ENCODE measurements around the gene CLIC1. TPM values are rescaled to one million over a fixed set of nuclear protein-coding genes. Genes with fewer than 3 reads are reported as not detected.

Gene CLIC1
- polyA plus RNA-seq, 2 of the 4 experiments (the other 2 are of a cell fraction) = 249 to 346 TPM

DNA sequence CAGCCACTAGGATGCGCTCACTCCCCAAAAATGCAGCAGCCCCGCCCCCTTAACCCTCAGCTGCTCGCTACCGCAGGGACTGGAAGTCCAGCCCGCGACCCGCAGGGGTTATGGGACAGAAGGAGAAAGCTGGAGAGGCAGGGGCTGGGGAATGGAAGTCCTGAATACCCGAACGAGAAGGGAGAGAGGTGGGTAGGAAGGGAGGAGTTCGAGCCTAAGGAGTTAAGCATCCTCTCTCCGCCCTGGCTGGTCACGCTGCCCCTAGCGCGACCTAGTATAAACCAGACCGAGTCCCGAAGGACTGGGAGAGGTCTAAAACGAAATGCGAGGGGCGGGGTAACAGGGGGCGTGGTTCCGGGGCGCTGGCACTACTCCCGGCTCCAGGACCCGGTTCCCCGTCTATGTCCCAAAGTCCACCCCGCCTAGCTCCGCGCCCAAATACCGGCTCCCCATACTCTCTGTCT, 6.8 kb downstream of the CLIC1 start (continued):
- TF ChIP-seq RAD21 (conservative IDR thresholded peaks at IDR 0.05 in 1 of 2, IDR thresholded peaks at IDR 0.05 in 1 of 2) (peak; percentile 77 to 85; a peak in 4 of 5 replicates), FOSB (CRISPR knock-in tag; IDR thresholded peaks at IDR 0.05) (no peak), ESRRA (IDR thresholded peaks at IDR 0.05; ENCODE audit: borderline replicate concordance, low read length) (no peak), BHLHE40 (IDR thresholded peaks at IDR 0.05; ENCODE audit: low read depth, low read length) (no peak), FOXS1 (CRISPR knock-in tag; IDR thresholded peaks at IDR 0.05) (no peak)
- TF ChIP-seq, protein P1, sequence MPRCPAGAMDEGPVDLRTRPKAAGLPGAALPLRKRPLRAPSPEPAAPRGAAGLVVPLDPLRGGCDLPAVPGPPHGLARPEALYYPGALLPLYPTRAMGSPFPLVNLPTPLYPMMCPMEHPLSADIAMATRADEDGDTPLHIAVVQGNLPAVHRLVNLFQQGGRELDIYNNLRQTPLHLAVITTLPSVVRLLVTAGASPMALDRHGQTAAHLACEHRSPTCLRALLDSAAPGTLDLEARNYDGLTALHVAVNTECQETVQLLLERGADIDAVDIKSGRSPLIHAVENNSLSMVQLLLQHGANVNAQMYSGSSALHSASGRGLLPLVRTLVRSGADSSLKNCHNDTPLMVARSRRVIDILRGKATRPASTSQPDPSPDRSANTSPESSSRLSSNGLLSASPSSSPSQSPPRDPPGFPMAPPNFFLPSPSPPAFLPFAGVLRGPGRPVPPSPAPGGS (IDR thresholded peaks at IDR 0.05) = no peak

DNA sequence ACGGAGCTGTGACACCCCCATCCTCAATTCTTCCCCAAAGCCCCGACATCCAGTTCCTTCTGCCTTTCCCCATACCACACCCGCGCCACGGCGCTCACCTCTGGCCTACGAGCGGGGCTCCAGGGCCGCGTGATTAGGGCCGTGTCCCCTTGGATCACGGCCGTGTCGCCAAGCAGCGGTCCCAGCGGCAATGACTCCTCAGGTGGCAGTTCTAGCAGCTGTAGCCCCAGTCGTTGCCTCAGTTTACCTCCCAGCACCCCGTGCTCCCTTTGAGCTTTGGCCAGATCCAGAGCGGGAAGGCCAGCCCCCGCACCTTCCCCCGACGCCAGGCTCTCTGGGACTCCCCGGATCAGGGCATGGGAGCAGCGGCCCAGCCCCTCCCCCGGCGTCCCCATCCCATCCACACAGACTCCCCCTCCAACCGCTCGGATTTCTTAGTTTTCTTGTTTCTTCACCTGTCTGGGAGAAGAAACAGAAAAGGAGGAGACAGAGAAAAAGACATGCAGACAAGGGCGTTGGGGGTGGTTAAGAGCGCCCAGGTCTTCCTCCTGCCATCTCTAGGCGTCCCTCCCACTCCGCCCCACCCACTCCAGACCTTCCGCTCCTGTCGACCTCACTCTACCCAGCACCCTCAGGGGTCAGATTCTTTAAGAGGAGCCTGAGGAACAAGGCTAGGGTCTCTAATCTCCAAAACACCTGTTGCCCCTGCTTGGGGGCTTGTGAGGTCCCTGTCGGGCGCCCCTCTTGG, 7.4 kb downstream of the CLIC1 start, which contains the start of gene DDAH2:
TSS of gene DDAH2 (minus strand) at position 533 of the 748 bp plus-strand sequence. CDS start at position 395, 138 bp downstream.
- Histone ChIP-seq H3K9me3 (no peaks in the 10 kb centered on the region), H3K4me1 (peaks cover 11% of the 10 kb centered on the region), H3K4me3 (peak within 1 kb of the TSS; percentile 58), H3K4me2 (peak within 1 kb of the TSS; percentile 83), H3K27ac (peak within 1 kb of the TSS; percentile 76 to 95)
- ChIA-PET POLR2A (interaction anchor here (0.9 to 2.0 kb wide), 3 partner anchors 26 to 98 kb away, joined by 3 to 9 read pairs (median 7); partner anchors contain the start of genes ABHD16A, HSPA1A, HSPA1B and HSPA1L), CTCF (interaction anchor here (0.6 to 4.7 kb wide), 19 partner anchors 10 to 135 kb away, joined by 3 to 30 read pairs (median 5); partner anchors contain the start of genes LSM2, LY6G5C, LY6G6D and MSH5)
- no peak for DNase-seq (ENCODE audit: low read depth in 1 of 2, low spot score in 1 of 2)
- peak; percentile 52 to 69 for ATAC-seq
- FAIRE-seq = no peak
- TF ChIP-seq KDM5A (IDR thresholded peaks at IDR 0.05) (peak; percentile 70), MYC (IDR thresholded peaks at IDR 0.05; ENCODE audit: borderline replicate concordance, low read length) (no peak)
- WGBS (ENCODE audit: missing lambda C conversion rate) = 47% methylated on average over 18 of the region's 36 CpGs

DNA sequence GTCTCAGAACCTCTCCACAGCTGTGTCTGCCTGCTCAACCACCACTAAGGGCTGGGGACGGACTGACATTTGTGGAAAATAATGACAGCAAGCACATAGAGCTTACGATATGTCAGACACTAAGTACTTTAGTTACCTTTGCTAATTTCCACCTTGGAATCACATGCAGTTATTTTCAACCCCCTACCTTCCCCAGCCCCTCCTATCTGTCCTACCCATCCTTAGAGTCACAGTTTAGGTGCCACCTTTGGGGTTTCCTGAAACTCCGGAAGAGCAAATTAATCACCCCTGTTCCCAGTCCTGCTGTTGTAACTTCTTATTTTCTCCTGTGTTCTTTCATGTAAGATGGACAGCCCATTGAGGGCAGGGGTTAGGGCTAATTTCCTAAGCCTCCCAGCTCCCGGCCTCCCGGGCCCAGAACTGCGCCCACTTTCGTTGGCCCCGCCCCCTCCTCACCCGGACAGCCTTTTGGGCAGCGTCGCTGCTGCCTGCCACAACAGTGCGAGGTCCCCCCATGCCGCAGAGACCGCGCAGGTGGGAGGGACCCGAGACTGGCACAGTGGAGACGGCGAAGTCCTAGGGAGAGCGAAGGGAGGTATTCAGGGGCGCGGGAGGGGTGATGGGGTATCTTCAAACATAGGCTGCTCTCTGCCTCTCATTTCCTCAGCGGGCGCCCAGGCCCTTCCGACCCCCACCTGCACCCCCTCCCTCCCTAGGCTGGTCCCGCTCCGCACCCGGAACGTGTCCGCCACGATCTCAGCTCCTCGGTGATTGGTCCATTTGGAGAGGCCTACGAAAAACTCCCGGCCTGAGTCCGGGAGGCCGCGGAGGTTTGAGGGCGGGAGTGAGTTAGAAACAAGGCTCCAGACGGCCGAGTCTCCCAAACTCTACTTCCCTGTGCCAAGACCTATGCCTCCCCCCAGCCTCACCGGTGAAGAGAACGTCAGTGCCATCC, 8.3 kb downstream of the CLIC1 start:
- 92% methylated on average over 36 of the region's 41 CpGs for WGBS (ENCODE audit: missing lambda C conversion rate)
- no peak for DNase-seq (ENCODE audit: low read depth in 1 of 2, low spot score in 1 of 2)
- H3K4me2 ChIP-seq = no peak overlapping the region; the same call in 1 of the 3 replicates
- TF ChIP-seq GATA3 (IDR thresholded peaks at IDR 0.05; ENCODE audit: borderline replicate concordance) = no peak
- TF ChIP-seq POLR2A (IDR thresholded peaks at IDR 0.05; ENCODE audit: low read length) = no peak
- no peak for TF ChIP-seq JUN (IDR thresholded peaks at IDR 0.05)
- TF ChIP-seq TFCP2L1 (CRISPR knock-in tag; IDR thresholded peaks at IDR 0.05) = no peak
- TF ChIP-seq, protein P2, sequence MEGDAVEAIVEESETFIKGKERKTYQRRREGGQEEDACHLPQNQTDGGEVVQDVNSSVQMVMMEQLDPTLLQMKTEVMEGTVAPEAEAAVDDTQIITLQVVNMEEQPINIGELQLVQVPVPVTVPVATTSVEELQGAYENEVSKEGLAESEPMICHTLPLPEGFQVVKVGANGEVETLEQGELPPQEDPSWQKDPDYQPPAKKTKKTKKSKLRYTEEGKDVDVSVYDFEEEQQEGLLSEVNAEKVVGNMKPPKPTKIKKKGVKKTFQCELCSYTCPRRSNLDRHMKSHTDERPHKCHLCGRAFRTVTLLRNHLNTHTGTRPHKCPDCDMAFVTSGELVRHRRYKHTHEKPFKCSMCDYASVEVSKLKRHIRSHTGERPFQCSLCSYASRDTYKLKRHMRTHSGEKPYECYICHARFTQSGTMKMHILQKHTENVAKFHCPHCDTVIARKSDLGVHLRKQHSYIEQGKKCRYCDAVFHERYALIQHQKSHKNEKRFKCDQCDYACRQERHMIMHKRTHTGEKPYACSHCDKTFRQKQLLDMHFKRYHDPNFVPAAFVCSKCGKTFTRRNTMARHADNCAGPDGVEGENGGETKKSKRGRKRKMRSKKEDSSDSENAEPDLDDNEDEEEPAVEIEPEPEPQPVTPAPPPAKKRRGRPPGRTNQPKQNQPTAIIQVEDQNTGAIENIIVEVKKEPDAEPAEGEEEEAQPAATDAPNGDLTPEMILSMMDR (IDR thresholded peaks at IDR 0.05) = no peak
- TF ChIP-seq PBX3 (IDR thresholded peaks at IDR 0.05) = no peak
- no peak overlapping the region for H3K4me3 ChIP-seq
- H3K9me3 ChIP-seq = no peaks in the 10 kb centered on the region
- H3K4me1 ChIP-seq = peaks cover 8% of the 10 kb centered on the region; the same call in 2 of the 3 replicates
- no peak for ATAC-seq
- no peak overlapping the region; a peak in 1 of 6 replicates for H3K27ac ChIP-seq
- ChIA-PET CTCF (interaction anchor here (1.0 to 4.7 kb wide), 12 partner anchors 10 to 103 kb away, joined by 3 to 30 read pairs (median 8); partner anchors contain the start of genes CLIC1, LY6G5C and MSH5), POLR2A (interaction anchor here (0.6 kb wide), 1 partner anchor 66 kb away, joined by 5 read pairs; no protein-coding TSS in a partner anchor)
- no peak for FAIRE-seq

Measured in A549 (cell line).